GM18526 (cell line): ENCODE data around the gene SLC25A15.

Source experiments
- POLR2A ChIP-seq: IDR thresholded peaks from 3 replicates; pipeline ENCODE4 v1.6.1; 2011; ENCODE audit not compliant: insufficient read length; ENCODE audit errors: extremely low read depth

SLC25A15 gene

DNA sequence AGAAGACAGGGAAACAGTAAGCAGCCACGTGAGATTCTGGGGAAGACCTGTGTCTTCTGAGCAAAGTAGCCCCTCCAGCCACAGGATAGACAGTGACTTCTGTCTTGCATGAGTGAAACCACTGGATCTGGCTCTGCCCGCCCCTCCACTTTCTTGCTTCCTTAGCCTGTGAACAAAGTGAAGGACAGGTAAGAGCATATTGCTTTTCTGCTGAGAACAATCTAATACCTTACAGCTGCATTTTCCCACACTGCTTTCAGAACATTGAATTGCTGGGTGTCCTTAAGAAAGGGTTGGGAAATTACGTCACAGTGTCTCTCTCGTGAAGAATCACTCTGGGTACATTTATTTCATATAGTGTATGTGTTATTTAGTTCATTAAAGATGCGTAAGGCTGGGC, 11.1 kb downstream of the SLC25A15 start:
- no peak for TF ChIP-seq POLR2A

DNA sequence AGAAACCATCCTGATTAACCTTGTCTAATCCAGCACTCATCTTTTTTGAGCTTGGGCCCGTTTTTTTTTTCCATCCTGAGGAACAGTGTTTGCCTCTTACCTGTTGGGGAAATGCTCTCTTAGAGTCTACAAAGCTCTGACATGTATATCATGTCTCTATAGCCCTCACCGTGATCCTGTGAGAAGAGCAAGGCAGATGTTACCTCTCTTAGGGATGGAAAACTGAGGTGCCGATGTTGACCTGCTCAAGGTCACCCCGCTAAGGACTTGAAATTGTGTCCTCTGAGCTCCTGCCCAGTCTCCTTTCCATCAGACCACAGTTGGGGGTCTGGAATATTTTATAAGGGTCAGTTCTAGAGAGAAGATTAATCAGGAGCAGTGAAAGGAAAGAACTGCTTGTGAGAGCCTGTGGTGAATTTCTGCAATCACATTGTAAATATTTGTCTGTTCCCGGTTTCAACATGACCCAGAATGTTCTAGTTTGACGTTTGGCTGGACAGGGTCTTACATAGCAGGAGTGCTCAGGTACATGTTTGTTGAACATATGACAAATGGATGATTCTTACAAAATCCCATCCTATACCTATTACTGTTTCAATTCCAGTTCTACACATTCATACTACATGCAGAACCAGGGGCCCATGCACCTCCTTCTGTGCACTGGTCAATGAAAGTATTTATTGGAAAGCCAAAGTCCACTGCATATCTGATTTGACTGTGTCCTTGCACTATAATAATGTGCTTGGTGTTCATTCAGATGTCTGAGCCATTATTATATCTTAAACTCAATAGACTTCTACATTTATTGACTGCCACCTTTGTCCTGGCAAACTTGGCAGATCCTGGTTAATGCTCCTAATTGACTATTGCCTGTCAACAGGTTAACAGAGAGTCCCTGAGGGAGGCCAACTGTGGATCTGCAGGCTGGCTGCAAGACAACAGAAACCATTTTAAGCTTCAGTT, 12.1 kb downstream of the SLC25A15 start:
- no peak for TF ChIP-seq POLR2A

- TF ChIP-seq POLR2A = no peak
These were observed 13.9 kb downstream of the SLC25A15 start for GRCh38 chr13:40803316-40803715.

DNA sequence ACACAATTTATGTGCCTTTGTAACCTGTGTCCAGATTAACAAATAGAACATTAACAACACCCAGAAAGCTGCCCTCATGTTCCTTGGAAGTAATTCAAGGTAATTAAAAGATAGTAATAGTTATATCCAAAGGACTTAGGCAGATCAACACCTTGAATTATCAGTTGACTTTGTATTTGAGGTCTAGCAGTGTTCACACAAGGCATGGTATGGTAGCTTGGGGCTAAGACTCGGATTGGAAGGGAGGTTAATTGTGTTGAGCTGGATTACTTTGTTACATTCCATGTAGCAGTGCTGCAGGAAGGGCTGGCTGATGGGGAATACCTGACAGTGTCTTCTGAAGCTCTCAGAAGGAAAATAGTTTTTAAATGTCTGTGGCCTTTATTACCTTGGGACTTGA, 16.8 kb downstream of the SLC25A15 start:
- TF ChIP-seq POLR2A = no peak

DNA sequence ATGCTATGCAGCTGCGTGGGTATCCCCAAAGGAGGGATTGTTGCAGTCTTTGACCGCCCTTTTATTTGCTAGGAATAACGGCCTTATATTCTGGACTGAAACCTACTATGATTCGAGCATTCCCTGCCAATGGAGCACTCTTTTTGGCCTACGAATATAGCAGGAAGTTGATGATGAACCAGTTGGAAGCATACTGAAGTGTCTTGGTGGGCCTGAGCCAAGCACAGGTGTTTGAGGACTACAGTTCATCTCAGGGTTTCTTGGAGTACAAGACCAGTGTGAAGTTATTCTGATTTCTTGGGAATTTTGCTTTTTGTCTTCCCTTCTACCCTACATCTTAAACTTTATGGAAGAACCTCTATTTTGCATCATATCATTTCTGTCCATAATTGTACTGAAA, 20.1 kb downstream of the SLC25A15 start:
- TF ChIP-seq POLR2A = no peak

- no peak for TF ChIP-seq POLR2A
These were observed 22.7 kb downstream of the SLC25A15 start for GRCh38 chr13:40812102-40812501.

DNA sequence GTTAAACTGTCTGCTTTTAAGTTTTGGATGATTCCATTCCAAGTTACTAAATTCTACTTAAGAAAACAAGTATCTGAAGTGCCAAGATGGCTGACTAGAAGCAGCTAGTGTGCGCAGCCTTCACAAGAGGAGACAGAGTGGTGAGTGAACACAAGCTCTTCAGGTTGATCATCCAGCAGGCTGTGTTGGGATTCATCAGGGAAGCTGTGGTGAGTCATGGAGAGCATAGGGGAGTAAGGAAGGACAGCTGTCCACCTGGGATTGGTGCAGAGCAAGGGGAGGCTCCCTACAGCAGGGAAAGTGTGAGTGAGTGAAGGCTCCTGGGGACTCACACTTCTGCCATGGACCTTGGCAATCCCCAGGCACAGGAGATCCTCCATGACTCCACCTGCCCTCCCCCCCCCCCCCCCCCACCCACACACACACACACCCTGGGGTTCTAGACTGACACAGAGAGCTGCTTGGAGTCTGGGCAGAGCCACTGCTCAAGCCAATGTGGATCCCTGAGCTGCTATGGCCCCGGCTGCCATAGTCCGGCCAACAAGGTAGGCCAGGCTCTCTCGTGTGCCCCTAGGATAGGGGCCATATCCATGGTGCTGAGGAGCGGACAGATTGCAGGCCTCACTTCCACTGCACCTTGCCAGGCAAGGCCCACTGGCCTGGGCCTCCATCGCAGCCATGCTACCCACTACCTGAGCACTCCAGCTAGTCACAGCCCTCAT, 23.5 kb downstream of the SLC25A15 start:
- no peak for TF ChIP-seq POLR2A

DNA sequence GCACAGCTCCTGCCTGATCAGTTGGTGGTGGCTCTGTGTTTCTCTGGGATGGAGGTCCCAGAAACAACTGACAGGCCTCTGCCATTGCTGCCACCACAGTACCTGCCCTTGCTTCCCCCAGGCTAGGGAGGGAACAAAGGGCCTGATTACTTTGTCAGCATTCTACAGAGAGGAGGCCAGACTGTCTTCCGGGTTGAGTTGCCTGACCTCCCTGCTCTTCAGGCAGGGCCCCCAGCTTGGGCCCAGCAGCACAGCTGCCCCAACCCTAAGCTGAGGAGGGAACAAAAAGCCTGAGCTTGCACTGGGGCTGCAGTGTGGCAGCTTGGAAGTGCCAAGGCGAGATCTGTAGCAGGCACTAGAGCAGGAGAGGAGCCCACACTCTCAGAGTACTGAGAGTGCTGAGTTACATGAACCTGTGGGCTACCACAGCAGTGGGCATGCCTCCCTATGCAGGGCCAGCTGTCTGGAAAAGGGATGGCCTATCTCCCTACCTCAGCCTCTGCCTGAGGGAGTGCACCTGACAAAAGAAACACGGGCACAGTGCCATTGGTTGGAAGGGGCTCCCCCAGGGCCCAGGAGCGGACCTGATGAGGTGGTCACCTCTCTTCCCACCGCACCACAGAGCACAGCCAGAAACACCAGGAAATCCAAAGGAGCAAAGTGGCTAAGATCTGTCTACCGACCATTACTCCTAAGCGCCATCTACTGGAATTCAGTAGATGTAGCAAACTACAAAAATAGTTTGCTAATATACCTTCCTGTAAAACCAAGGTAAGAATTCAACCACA, 24.4 kb downstream of the SLC25A15 start:
- TF ChIP-seq POLR2A = no peak

- no peak for TF ChIP-seq POLR2A
These were observed 25.4 kb downstream of the SLC25A15 start for GRCh38 chr13:40814803-40815202.

- no peak for TF ChIP-seq POLR2A
These were observed 29.5 kb downstream of the SLC25A15 start for GRCh38 chr13:40818926-40819325.

DNA sequence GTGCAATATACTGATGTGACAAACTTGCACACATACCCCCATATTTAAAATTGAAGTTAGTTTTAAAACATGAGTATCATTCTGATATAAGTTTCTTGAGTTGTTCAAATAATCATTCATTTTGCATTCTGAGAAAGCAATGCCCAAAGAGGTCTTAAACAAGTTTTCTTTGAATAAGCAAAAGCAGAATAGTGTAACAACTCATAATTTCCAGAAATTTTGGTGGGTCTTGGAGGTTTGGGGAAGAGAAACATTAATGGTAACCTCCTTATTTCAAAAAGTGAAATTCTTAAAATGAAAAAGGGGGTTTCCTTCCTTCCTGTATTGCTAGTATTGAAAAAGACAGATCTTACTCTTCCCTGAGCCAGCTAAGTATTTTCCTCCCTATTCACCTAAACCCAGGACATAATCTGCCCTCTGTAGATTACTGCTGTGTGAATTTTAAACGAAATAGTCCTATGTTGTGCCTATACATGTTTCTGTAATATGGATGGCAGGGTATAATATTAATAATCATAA, 30.4 kb downstream of the SLC25A15 start:
- no peak for TF ChIP-seq POLR2A
